T-cell (primary cell): Measurements from ENCODE around the gene DCDC2. TPM values are rescaled to one million over a fixed set of nuclear protein-coding genes. Genes with fewer than 3 reads are reported as not detected.

Experiments used
- ATAC-seq, 4 experiments: fragments of 200-7000 bp in 3 of 4; fragments of 150-1000 bp in 1 of 4; cut with Tn5 transposase; replicated peaks in 1 of 4; 1 replicate in 3 of 4; 2 replicates in 1 of 4; pipeline ENCODE4 v1.10.0; 2021; ENCODE audit warnings: moderate library complexity in 3 of 4, mild to moderate bottlenecking in 2 of 4, moderate number of reproducible peaks in 1 of 4
- CTCF ChIA-PET, 2 donors: fragments of 300-600 bp; sonication (Branson Sonifier 250); formaldehyde crosslinking; loops; one replicate each; lab custom pipeline; 2022; ENCODE audit warnings: antibody characterized with exemption in 2 of 2; lab: Charles Lee
- POLR2A ChIA-PET, 2 donors: fragments of 300-600 bp; sonication (Branson Sonifier 250); formaldehyde crosslinking; loops; one replicate each; lab custom pipeline; 2022; ENCODE audit warnings: antibody characterized with exemption in 2 of 2; lab: Charles Lee
- DNase-seq, 35 experiments: peaks; one replicate each; pipeline versions ENCODE4 v3.0.0 to v3.0.0-alpha.2; 2013 to 2023
- H3K27ac ChIP-seq: one replicate; pipeline ENCODE4 v1.5.1; 2013; ENCODE audit warnings: low read length
- H3K27me3 ChIP-seq, 2 experiments: replicated peaks in 1 of 2; 1 replicate in 1 of 2; 2 replicates in 1 of 2; pipeline versions ENCODE4 v1.6.1 to v1.7.0; 2013; ENCODE audit warnings: low read length in 1 of 2, mixed read lengths in 1 of 2; ENCODE audit not compliant: control insufficient read depth in 2 of 2, insufficient read depth in 2 of 2; ENCODE audit errors: extremely low read depth in 1 of 2
- H3K36me3 ChIP-seq, 2 donors: 1 replicate in 1 of 2; 2 replicates in 1 of 2; pipeline versions ENCODE4 v1.6.1 to v1.7.0; 2013; ENCODE audit warnings: low read length in 1 of 2; ENCODE audit not compliant: control insufficient read depth in 2 of 2, insufficient read depth in 1 of 2; ENCODE audit errors: extremely low read depth in 1 of 2
- H3K4me1 ChIP-seq, 2 experiments: 1 replicate in 1 of 2; 2 replicates in 1 of 2; pipeline versions ENCODE4 v1.6.1 to v1.7.0; 2013; ENCODE audit warnings: low read length in 2 of 2, mixed read lengths in 1 of 2; ENCODE audit not compliant: insufficient read depth in 2 of 2, control insufficient read depth in 1 of 2; ENCODE audit errors: extremely low read depth in 1 of 2
- H3K4me3 ChIP-seq, 2 donors: 1 replicate in 1 of 2; 2 replicates in 1 of 2; pipeline versions ENCODE4 v1.5.1 to v1.7.0; 2013; ENCODE audit warnings: mild to moderate bottlenecking in 2 of 2, low read length in 1 of 2, moderate library complexity in 1 of 2; ENCODE audit not compliant: control insufficient read depth in 1 of 2; ENCODE audit errors: extremely low read depth in 1 of 2
- H3K9me3 ChIP-seq: 2 replicates; pipeline ENCODE4 v1.7.0; 2013
- H3K27ac Mint-ChIP-seq, 2 donors: one replicate each; pipeline ENCODE4 v1.8.0; 2020 to 2021; ENCODE audit warnings: mild to moderate bottlenecking in 2 of 2, mixed read lengths in 2 of 2
- H3K27me3 Mint-ChIP-seq, 2 donors: one replicate each; pipeline ENCODE4 v1.8.0; 2021 to 2022; ENCODE audit warnings: mixed read lengths in 2 of 2
- H3K36me3 Mint-ChIP-seq: one replicate; pipeline ENCODE4 v1.8.0; 2021; ENCODE audit warnings: mixed read lengths
- H3K4me1 Mint-ChIP-seq, 3 donors: one replicate each; pipeline ENCODE4 v1.8.0; 2020 to 2022; ENCODE audit warnings: mixed read lengths in 3 of 3, mild to moderate bottlenecking in 1 of 3
- H3K4me3 Mint-ChIP-seq, 3 donors: one replicate each; pipeline ENCODE4 v1.8.0; 2020 to 2022; ENCODE audit warnings: mild to moderate bottlenecking in 3 of 3, mixed read lengths in 3 of 3, moderate library complexity in 3 of 3
- H3K9me3 Mint-ChIP-seq, 3 donors: one replicate each; pipeline ENCODE4 v1.8.0; 2020 to 2022; ENCODE audit warnings: mixed read lengths in 3 of 3
- WGBS: methylation state at CpG from one replicate; pipeline ENCODE4 v1.1.5; 2013; ENCODE audit warnings: missing lambda C conversion rate; ENCODE audit not compliant: insufficient coverage; 5-methylcytosine and 5-hydroxymethylcytosine counted together
- total RNA-seq, 35 experiments: library from RNA in 6 of 35; stranded (reverse) in 6 of 35; fragments of 120-200 nt in 1 of 35; gene quantifications; one replicate each; pipeline versions ENCODE4 v1.2.1 to v1.2.4 and lab custom pipeline; 2013 to 2026

Gene DCDC2
- total RNA-seq, 5 donors from 2014 or later (not counting 1 experiment from before 2014, with no cell fraction given), result 0.09 to 0.58 (median 0.13) TPM; not detected in 1

DNA sequence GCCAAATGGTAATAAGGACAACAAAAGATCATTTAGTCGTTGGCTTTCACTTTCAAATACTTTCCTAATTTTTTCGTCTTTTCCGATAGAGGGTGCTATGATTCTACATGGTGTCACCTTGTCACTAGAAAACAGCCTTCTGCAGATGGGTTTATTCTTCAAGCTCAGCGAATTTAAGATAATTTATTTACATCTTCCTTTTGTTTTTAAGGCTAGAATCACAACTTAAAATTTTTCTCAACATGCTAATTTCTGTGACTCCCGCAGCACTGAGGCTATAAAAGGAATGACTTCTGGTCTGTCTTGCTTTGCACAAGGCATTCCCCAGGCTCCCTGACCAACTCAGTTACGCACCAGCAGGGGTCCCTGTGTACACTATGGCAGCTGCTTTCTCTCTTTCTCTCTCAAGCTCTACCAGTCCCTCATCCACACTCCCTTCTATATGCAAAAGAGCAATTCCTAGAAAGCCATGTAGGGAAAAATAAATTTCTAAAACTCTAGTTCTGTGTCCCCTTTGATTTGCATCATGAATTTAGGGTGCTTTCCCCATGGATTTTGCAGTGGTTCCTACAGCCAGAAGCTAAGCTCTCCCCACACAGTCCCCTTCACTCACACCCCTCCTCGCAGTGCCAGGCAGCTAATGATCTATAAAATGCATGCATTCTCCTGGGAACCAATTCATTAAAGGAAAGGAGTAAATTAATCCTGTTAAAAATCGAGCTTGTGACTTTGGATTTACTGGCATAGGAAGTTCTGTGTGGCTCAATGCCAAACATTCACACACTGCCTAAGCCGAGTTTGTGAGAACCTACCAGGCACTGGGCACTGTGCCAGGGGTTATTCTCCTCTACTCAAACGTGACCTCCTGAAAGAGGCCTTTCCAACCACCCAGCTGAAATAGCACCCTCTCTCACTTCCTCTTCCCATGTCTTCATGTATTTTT is 74.5 kb downstream of the DCDC2 start:
- H3K4me1 Mint-ChIP-seq, result peaks cover 0 to 8% (median 8%) of the 10 kb centered on the region in 3 donors
- peaks cover 0 to 6% of the 10 kb centered on the region in 2 experiments for H3K27me3 ChIP-seq
- ChIA-PET CTCF (interaction anchor here in 1 of 2 donors (0.6 to 1.0 kb wide), 3 partner anchors 9 to 99 kb away, joined by 3 to 7 read pairs (median 3); no protein-coding TSS in a partner anchor), POLR2A (interaction anchor here in 1 of 2 donors (0.6 kb wide), 1 partner anchor 1078 kb away, joined by 5 read pairs; no protein-coding TSS in a partner anchor)
- peak; percentile 73 to 82 (median 75) for ATAC-seq
- no peak overlapping the region for H3K27ac ChIP-seq
- H3K36me3 Mint-ChIP-seq, result no peaks in the 10 kb centered on the region
- peak overlapping the region in 2 of 3 donors; percentile 21 to 28 for H3K4me3 Mint-ChIP-seq
- DNase-seq, result peak in 18 of 35 experiments; percentile 3 to 48 (median 18)
- no peaks in the 10 kb centered on the region for H3K9me3 Mint-ChIP-seq
- H3K27ac Mint-ChIP-seq, result no peak overlapping the region
- H3K4me3 ChIP-seq, result no peak overlapping the region
- H3K36me3 ChIP-seq, result no peaks in the 10 kb centered on the region
- 10% methylated on average over 3 of the region's 10 CpGs for WGBS
- peaks cover 3 to 11% of the 10 kb centered on the region in 2 donors for H3K27me3 Mint-ChIP-seq
- H3K9me3 ChIP-seq, result no peaks in the 10 kb centered on the region
- H3K4me1 ChIP-seq, result peaks cover 0 to 4% of the 10 kb centered on the region in 2 experiments

DNA sequence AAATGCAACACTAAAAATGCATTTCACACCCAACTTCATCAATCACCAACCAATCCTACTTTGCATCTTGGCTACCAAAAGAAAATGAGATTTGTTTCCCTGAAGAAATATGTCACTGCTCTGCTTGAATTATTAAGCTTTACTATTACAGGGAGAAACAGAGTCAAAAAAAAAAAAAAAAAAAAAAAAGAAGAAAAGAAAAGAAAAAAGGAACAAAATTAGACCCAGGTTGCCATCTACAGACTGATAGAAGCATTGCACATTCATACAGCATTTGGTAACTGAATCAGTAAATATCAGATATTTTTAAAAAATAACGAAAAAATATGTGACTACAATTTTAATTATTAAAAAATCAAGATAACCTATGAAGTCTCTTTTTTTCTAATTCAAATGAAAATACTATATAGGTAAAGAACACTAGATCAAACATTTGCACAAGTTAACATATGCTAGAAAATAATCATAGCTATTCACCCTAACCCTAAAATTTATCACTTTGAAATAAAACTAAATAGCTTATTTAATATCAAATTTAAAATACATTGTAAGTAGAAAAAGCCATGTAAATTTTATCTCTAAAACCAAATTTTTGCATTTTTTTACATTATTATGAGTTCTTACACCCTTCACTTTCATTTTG is 83.3 kb downstream of the DCDC2 start:
- DNase-seq, result peak in 1 of 35 experiments; percentile 7
- Histone ChIP-seq H3K4me1 (no peaks in the 10 kb centered on the region), H3K4me3 (no peak overlapping the region), H3K9me3 (no peaks in the 10 kb centered on the region), H3K27me3 (peaks cover 0 to 6% of the 10 kb centered on the region in 2 experiments), H3K27ac (no peak overlapping the region), H3K36me3 (no peaks in the 10 kb centered on the region)
- no CpG with 5 or more reads among the region's 1 CpG for WGBS
- no peaks in the 10 kb centered on the region for H3K4me1 Mint-ChIP-seq
- H3K27me3 Mint-ChIP-seq, result peaks cover 13 to 17% of the 10 kb centered on the region in 2 donors
- H3K27ac Mint-ChIP-seq, result no peak overlapping the region
- ChIA-PET CTCF (interaction anchor here (0.6 to 1.3 kb wide), 2 partner anchors 8 to 114 kb away, joined by 5 to 7 read pairs; no protein-coding TSS in a partner anchor), POLR2A (no interaction called here)
- H3K36me3 Mint-ChIP-seq, result no peaks in the 10 kb centered on the region
- no peaks in the 10 kb centered on the region for H3K9me3 Mint-ChIP-seq
- no peak overlapping the region for H3K4me3 Mint-ChIP-seq
- no peak for ATAC-seq

DNA sequence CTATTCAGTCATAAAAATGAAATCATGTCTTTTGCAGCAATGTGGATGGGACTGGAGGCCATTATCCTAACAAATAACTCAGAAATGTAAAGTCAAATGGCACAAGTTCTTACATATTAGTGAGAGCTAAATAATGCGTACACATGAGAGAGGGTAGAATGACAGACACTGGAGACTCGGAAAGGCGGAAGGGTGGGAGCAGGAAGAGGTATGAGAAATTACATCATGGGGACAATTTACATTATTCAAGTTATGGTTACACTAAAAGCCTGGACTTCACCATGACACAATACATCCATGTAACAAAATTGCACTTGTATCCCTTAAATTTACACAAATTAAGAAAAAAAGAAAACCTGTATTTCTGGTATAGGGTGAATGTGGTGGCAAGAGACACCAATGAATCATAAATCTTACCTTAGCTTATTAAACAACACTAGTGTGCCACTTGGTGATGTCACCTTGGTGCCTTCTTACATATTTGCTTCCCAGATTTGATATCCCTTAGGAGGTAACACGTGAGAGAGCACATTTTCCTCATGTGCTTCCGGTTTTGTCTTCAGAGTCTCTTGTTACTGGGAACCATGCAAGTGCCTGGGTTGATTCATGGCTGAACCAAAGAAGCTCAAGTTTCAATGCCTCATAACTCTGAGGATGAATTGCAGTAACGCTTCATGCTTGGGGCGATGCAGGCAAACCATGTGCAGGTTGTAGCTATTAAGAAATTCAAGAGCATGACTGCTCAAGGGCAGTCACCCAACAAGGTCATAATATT is 84.6 kb downstream of the DCDC2 start:
- H3K27me3 Mint-ChIP-seq, result peaks cover 13 to 16% of the 10 kb centered on the region in 2 donors
- Histone ChIP-seq H3K36me3 (no peaks in the 10 kb centered on the region), H3K27me3 (no peaks in the 10 kb centered on the region), H3K4me3 (no peak overlapping the region), H3K4me1 (no peaks in the 10 kb centered on the region), H3K9me3 (no peaks in the 10 kb centered on the region), H3K27ac (no peak overlapping the region)
- 0% methylated on average over 1 of the region's 7 CpGs for WGBS
- CTCF ChIA-PET, result no interaction called here
- DNase-seq, result no peak
- no peaks in the 10 kb centered on the region for H3K9me3 Mint-ChIP-seq
- POLR2A ChIA-PET, result no interaction called here
- no peak overlapping the region for H3K4me3 Mint-ChIP-seq
- no peak overlapping the region for H3K27ac Mint-ChIP-seq
- H3K4me1 Mint-ChIP-seq, result no peaks in the 10 kb centered on the region
- no peaks in the 10 kb centered on the region for H3K36me3 Mint-ChIP-seq
- ATAC-seq, result no peak

DNA sequence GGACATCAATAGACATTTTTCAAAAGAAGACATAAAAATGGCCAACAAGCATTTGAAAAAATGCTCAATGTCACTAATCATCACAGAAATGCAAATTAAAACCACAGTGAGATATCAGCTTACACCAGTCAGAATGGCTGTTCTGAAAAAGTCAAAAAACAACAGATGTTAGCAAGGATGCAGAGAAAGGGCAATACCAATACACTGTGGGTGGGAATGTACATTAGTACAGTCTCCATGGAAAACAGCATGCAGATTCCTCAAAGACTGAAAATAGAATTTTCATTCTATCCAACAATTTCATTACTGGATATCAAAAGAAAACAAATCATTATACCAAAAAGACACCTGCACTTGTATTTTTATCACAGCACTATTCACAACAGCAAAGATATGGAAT is 85.3 kb downstream of the DCDC2 start:
- no peak overlapping the region for H3K27ac ChIP-seq
- H3K36me3 ChIP-seq, result no peaks in the 10 kb centered on the region
- ATAC-seq (no peak), DNase-seq (no peak)
- Mint-ChIP-seq H3K27me3 (peaks cover 10 to 17% of the 10 kb centered on the region in 2 donors), H3K4me3 (no peak overlapping the region), H3K27ac (no peak overlapping the region), H3K9me3 (no peaks in the 10 kb centered on the region), H3K4me1 (no peaks in the 10 kb centered on the region), H3K36me3 (no peaks in the 10 kb centered on the region)
- H3K4me1 ChIP-seq, result no peaks in the 10 kb centered on the region
- ChIA-PET CTCF (no interaction called here), POLR2A (interaction anchor here in 1 of 2 donors (0.7 kb wide), 1 partner anchor 551 kb away, joined by 3 read pairs; no protein-coding TSS in a partner anchor)
- peaks cover 0 to 3% of the 10 kb centered on the region in 2 experiments for H3K27me3 ChIP-seq
- H3K4me3 ChIP-seq, result no peak overlapping the region
- no peaks in the 10 kb centered on the region for H3K9me3 ChIP-seq

DNA sequence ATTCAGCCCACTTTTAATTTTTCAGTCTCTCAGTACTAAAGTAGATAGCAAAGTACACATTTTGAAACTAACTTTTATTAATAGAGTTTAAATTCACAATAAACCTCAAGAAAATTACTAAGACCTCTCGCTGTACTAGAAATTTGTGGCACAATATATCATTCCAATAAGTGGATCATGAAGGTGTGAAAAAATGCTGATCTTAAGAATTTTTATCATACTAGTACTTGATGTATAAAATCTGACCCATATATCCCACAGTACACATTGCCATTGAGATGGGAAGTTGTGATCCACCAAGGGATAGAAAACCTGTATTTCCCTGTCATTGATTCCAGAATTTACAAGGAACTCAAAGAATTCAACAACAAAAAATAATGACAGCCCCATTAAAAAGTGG is 85.7 kb downstream of the DCDC2 start:
- no peak for ATAC-seq
- DNase-seq, result no peak
- ChIA-PET POLR2A (interaction anchor here in 1 of 2 donors (0.7 kb wide), 1 partner anchor 551 kb away, joined by 3 read pairs; no protein-coding TSS in a partner anchor), CTCF (interaction anchor here in 1 of 2 donors (0.9 kb wide), 1 partner anchor 11 kb away, joined by 3 read pairs; no protein-coding TSS in a partner anchor)
- WGBS, result no CpG with 5 or more reads among the region's 1 CpG
- Mint-ChIP-seq H3K4me1 (no peaks in the 10 kb centered on the region), H3K36me3 (no peaks in the 10 kb centered on the region), H3K9me3 (no peaks in the 10 kb centered on the region), H3K27ac (no peak overlapping the region), H3K4me3 (no peak overlapping the region), H3K27me3 (peaks cover 6 to 18% of the 10 kb centered on the region in 2 donors)
- no peaks in the 10 kb centered on the region for H3K4me1 ChIP-seq
- no peak overlapping the region for H3K27ac ChIP-seq
- no peaks in the 10 kb centered on the region for H3K9me3 ChIP-seq
- no peak overlapping the region for H3K4me3 ChIP-seq
- no peaks in the 10 kb centered on the region for H3K36me3 ChIP-seq
- H3K27me3 ChIP-seq, result peaks cover 0 to 3% of the 10 kb centered on the region in 2 experiments
